Nucleus accumbens (tissue), 56 donors: Measurements from ENCODE around the gene ST3GAL4.

Source experiments
- DNase-seq, 56 donors: peaks; one replicate each; lab custom pipeline; 2025; lab: John Stamatoyannopoulos, UW

ST3GAL4 gene

GRCh38 chr11:126437731-126438130 lies 82.2 kb downstream of the ST3GAL4 start:
- DNase-seq, result no peak

GRCh38 chr11:126438272-126438671 lies 82.8 kb downstream of the ST3GAL4 start:
- DNase-seq, result no peak

GRCh38 chr11:126438691-126439090 lies 83.2 kb downstream of the ST3GAL4 start:
- DNase-seq, result peak in 1 of 56 donors; percentile 10

GRCh38 chr11:126440276-126440675 lies 84.8 kb downstream of the ST3GAL4 start:
- no peak for DNase-seq

GRCh38 chr11:126440792-126441514 lies 85.5 kb downstream of the ST3GAL4 start:
- DNase-seq, result peak in 51 of 56 donors; percentile 24 to 87 (median 69)

GRCh38 chr11:126443120-126443519 lies 87.6 kb downstream of the ST3GAL4 start:
- peak in 32 of 56 donors; percentile 10 to 75 (median 40) for DNase-seq

- peak in 12 of 56 donors; percentile 8 to 55 (median 12) for DNase-seq
These were observed 88.6 kb downstream of the ST3GAL4 start for GRCh38 chr11:126444072-126444471.

- no peak for DNase-seq
These were observed 91.1 kb downstream of the ST3GAL4 start for GRCh38 chr11:126446581-126446980.

- DNase-seq, result no peak
These were observed 94.7 kb downstream of the ST3GAL4 start for GRCh38 chr11:126450198-126450597.

GRCh38 chr11:126450806-126451205 lies 95.3 kb downstream of the ST3GAL4 start:
- DNase-seq, result no peak

- DNase-seq, result no peak
These were observed 95.8 kb downstream of the ST3GAL4 start for GRCh38 chr11:126451211-126451802.

- DNase-seq, result peak in 2 of 56 donors; percentile 9 to 16
These were observed 97.0 kb downstream of the ST3GAL4 start for GRCh38 chr11:126452241-126453101.

GRCh38 chr11:126456089-126456488 lies 100.6 kb downstream of the ST3GAL4 start:
- no peak for DNase-seq

- no peak for DNase-seq
These were observed 101.5 kb downstream of the ST3GAL4 start for GRCh38 chr11:126456783-126457542.

- no peak for DNase-seq
These were observed 102.3 kb downstream of the ST3GAL4 start for GRCh38 chr11:126457817-126458216.

GRCh38 chr11:126459691-126460281 lies 104.3 kb downstream of the ST3GAL4 start:
- peak in 24 of 56 donors; percentile 13 to 73 (median 33) for DNase-seq

- no peak for DNase-seq
These were observed 105.1 kb downstream of the ST3GAL4 start for GRCh38 chr11:126460417-126461095.

GRCh38 chr11:126461096-126461440 lies 105.6 kb downstream of the ST3GAL4 start:
- no peak for DNase-seq

GRCh38 chr11:126461996-126462395 lies 106.5 kb downstream of the ST3GAL4 start:
- no peak for DNase-seq
